Nephron (organoid): ENCODE measurements around the gene SHISA6.

ENCODE experiments used
- H3K27ac Mint-ChIP-seq, 3 experiments: 2 replicates each; pipeline ENCODE4 v1.8.0; 2020; ENCODE audit warnings: mixed read lengths in 3 of 3, mild to moderate bottlenecking in 2 of 3, moderate library complexity in 1 of 3
- H3K27me3 Mint-ChIP-seq: 2 replicates; pipeline ENCODE4 v1.8.0; 2021; ENCODE audit warnings: low read depth, mild to moderate bottlenecking, moderate library complexity, mixed read lengths
- H3K36me3 Mint-ChIP-seq: 2 replicates; pipeline ENCODE4 v1.8.0; 2020; ENCODE audit warnings: low read depth, mixed read lengths
- H3K4me1 Mint-ChIP-seq: 2 replicates; pipeline ENCODE4 v1.8.0; 2020; ENCODE audit warnings: mixed read lengths
- H3K4me3 Mint-ChIP-seq, 3 experiments: 2 replicates each; pipeline ENCODE4 v1.8.0; 2020; ENCODE audit warnings: mild to moderate bottlenecking in 3 of 3, mixed read lengths in 3 of 3, moderate library complexity in 2 of 3
- H3K9me3 Mint-ChIP-seq: 2 replicates; pipeline ENCODE4 v1.8.0; 2020; ENCODE audit warnings: mixed read lengths
- TF ChIP-seq, protein P1 (sequence below), 3 experiments: fragments of 200-600 bp; sonication (generic); IDR thresholded peaks; one replicate each; pipeline ENCODE4 v1.5.0; 2021; ENCODE audit warnings: antibody characterized with exemption in 3 of 3; ENCODE audit not compliant: unreplicated experiment in 3 of 3

SHISA6 gene

DNA sequence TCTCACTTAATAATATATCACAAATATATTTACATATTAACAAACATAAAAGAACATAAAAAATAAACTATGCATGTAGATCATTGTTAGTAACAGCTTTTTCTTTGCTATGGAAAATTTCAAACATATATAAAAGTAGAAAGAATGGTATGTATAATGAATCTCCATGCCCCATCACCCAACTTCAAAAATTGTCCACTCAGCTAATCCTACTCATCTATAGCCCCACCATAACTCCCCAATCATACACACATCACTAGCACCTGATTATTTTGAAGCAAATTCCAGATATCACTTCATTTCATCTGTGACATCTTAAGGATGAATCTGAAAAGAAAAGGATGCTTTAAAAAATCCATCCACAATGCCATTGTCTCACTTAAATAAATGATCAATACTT is 46.8 kb downstream of the SHISA6 start:
- H3K27ac Mint-ChIP-seq, result no peak overlapping the region
- no peak overlapping the region for H3K4me3 Mint-ChIP-seq
- TF ChIP-seq, protein P1, sequence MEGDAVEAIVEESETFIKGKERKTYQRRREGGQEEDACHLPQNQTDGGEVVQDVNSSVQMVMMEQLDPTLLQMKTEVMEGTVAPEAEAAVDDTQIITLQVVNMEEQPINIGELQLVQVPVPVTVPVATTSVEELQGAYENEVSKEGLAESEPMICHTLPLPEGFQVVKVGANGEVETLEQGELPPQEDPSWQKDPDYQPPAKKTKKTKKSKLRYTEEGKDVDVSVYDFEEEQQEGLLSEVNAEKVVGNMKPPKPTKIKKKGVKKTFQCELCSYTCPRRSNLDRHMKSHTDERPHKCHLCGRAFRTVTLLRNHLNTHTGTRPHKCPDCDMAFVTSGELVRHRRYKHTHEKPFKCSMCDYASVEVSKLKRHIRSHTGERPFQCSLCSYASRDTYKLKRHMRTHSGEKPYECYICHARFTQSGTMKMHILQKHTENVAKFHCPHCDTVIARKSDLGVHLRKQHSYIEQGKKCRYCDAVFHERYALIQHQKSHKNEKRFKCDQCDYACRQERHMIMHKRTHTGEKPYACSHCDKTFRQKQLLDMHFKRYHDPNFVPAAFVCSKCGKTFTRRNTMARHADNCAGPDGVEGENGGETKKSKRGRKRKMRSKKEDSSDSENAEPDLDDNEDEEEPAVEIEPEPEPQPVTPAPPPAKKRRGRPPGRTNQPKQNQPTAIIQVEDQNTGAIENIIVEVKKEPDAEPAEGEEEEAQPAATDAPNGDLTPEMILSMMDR (IDR thresholded peaks at IDR 0.05; ENCODE audit: unreplicated experiment in 3 of 3), result no peak
- H3K36me3 Mint-ChIP-seq, result no peaks in the 10 kb centered on the region
- peaks cover 21% of the 10 kb centered on the region for H3K27me3 Mint-ChIP-seq
- no peaks in the 10 kb centered on the region for H3K4me1 Mint-ChIP-seq
- H3K9me3 Mint-ChIP-seq, result peaks cover 7% of the 10 kb centered on the region

DNA sequence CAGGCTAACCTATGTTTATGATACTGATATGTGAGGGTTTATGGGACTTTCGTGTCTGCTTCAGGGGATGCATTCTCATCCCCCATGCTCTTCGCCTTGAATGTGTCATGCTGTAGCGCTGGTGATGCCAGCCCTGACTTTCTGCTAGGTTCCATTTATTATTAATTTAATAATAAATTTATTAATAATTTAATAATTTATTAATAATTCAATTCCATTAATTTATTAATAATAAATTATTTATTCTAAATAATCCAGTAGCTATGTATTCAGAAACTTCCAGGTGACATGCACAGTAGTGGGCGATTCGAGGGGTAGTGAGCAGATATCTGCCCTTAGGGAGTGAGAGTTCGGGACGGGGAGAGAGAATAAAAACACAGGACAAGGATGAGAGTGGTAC is 49.8 kb downstream of the SHISA6 start:
- Mint-ChIP-seq H3K4me1 (no peaks in the 10 kb centered on the region), H3K27me3 (peaks cover 7% of the 10 kb centered on the region), H3K4me3 (no peak overlapping the region), H3K27ac (no peak overlapping the region), H3K36me3 (no peaks in the 10 kb centered on the region), H3K9me3 (no peaks in the 10 kb centered on the region)
- TF ChIP-seq, protein P1 (IDR thresholded peaks at IDR 0.05; ENCODE audit: unreplicated experiment in 3 of 3), result no peak

DNA sequence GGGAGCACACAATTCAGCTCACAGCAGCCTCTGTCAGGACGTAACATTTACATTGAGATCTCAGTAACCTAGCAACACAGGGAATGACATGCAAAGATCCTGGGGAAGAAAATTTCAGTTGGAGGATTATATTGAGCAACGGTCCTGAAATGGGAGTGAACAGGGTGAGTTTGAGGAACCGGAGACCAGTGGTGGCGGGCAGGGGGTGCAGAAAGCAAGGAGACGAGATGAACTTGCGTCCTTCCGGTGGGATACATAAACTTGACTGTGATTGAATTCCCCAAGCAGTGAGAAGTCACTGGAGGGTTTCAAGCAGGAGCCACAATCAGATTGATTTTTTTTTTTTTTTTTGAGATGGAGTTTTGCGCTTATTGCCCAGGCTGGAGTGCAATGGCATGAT is 51.5 kb downstream of the SHISA6 start:
- Mint-ChIP-seq H3K4me1 (no peaks in the 10 kb centered on the region), H3K4me3 (no peak overlapping the region), H3K27ac (no peak overlapping the region), H3K9me3 (no peaks in the 10 kb centered on the region), H3K27me3 (no peaks in the 10 kb centered on the region), H3K36me3 (no peaks in the 10 kb centered on the region)
- TF ChIP-seq, protein P1 (IDR thresholded peaks at IDR 0.05; ENCODE audit: unreplicated experiment in 3 of 3), result no peak

DNA sequence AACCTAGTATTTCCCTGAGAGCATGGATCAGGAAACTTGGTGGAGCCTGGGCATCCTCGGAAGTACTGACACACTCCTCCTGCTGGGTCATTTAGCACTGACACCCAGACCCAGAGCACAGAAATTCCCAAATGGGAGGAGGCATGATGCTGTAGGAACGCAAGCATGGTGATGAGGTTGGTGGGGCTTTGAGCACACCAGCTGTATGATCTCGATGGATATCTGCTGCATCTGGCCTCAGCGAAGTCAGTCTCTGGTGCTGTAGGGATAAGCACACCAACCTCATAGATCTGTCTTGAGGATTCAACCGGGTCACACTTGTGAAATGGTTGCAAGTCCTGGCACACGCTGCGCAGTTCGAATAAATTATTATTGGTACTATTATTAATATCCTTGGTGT is 52.5 kb downstream of the SHISA6 start:
- no peaks in the 10 kb centered on the region for H3K36me3 Mint-ChIP-seq

DNA sequence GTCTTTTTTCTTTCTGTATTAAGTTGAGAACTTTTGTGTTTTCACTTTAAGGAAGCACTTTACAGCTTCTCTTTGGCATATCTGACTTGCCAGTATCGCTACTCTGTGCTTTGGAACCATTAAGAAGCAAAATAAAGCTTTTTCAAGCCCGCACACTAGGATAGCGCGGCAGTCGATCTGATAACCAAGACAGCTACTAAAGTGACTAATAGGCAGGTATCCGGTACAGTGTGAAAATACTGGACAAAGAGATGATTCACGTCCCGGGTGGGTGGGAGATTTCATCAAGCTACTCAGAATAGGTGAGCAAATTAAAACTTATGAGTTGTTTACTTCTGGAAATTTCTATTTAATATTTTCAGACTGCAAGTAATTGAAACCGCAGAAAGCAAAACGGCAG is 53.8 kb downstream of the SHISA6 start:
- H3K36me3 Mint-ChIP-seq, result no peaks in the 10 kb centered on the region
- no peaks in the 10 kb centered on the region for H3K4me1 Mint-ChIP-seq
- H3K4me3 Mint-ChIP-seq, result no peak overlapping the region
- no peaks in the 10 kb centered on the region for H3K9me3 Mint-ChIP-seq
- H3K27ac Mint-ChIP-seq, result no peak overlapping the region
- peaks cover 3% of the 10 kb centered on the region for H3K27me3 Mint-ChIP-seq
- TF ChIP-seq, protein P1 (IDR thresholded peaks at IDR 0.05; ENCODE audit: unreplicated experiment in 3 of 3), result no peak

More for the DNA sequence above, 52.5 kb downstream of the SHISA6 start:
- H3K27me3 Mint-ChIP-seq, result peaks cover 3% of the 10 kb centered on the region
- no peak overlapping the region for H3K27ac Mint-ChIP-seq
- TF ChIP-seq, protein P1 (IDR thresholded peaks at IDR 0.05; ENCODE audit: unreplicated experiment in 3 of 3), result no peak
- no peaks in the 10 kb centered on the region for H3K4me1 Mint-ChIP-seq
- no peaks in the 10 kb centered on the region for H3K9me3 Mint-ChIP-seq
- H3K4me3 Mint-ChIP-seq, result no peak overlapping the region

DNA sequence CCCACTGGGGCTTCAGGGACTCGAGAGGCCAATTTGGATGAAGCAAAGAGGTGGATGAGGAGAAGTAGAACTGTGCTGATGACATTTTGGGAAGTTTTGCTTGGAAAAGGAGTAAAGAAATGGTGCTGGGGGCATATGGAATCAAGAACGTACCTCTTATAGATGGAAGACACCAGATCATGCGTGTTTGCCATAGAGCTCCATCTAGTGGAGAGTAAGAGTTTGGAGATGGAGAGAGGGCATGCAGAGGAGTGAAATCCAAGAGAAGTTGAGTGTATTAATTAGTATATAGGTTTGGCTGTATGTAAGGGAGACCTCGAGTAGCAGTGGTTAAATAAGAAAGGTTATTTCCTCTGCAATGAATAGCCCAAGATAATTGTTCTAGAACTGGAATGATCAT is 56.0 kb downstream of the SHISA6 start:
- TF ChIP-seq, protein P1 (IDR thresholded peaks at IDR 0.05; ENCODE audit: unreplicated experiment in 3 of 3), result peak in 2 of 3 experiments; percentile 27 to 44
- H3K4me1 Mint-ChIP-seq, result no peaks in the 10 kb centered on the region

More for the DNA sequence above, 56.0 kb downstream of the SHISA6 start:
- Mint-ChIP-seq H3K9me3 (no peaks in the 10 kb centered on the region), H3K27me3 (peaks cover 3% of the 10 kb centered on the region), H3K4me3 (no peak overlapping the region), H3K36me3 (no peaks in the 10 kb centered on the region), H3K27ac (no peak overlapping the region)
